Measurements from ENCODE around the gene DCAF4.

DNA sequence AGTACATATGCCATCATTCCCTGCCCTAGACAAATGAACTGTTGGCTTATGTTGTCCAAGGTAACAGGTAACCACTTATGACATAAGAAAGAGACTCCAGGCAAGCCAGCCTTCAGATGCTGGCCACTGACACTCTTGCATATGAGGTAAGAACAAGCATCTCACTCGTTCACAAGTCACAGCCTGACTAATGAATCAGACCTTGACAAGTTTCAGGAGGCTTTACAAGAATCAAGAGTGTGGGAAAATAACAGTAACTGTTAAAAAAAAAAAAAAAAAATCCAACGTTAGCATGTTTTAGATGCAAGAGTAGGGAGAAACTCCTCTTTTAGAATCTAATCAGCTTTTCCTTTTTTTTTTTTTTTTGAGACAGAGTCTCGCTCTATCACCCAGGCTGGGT, 60.0 kb downstream of the DCAF4 start:
- TF ChIP-seq, protein P1, sequence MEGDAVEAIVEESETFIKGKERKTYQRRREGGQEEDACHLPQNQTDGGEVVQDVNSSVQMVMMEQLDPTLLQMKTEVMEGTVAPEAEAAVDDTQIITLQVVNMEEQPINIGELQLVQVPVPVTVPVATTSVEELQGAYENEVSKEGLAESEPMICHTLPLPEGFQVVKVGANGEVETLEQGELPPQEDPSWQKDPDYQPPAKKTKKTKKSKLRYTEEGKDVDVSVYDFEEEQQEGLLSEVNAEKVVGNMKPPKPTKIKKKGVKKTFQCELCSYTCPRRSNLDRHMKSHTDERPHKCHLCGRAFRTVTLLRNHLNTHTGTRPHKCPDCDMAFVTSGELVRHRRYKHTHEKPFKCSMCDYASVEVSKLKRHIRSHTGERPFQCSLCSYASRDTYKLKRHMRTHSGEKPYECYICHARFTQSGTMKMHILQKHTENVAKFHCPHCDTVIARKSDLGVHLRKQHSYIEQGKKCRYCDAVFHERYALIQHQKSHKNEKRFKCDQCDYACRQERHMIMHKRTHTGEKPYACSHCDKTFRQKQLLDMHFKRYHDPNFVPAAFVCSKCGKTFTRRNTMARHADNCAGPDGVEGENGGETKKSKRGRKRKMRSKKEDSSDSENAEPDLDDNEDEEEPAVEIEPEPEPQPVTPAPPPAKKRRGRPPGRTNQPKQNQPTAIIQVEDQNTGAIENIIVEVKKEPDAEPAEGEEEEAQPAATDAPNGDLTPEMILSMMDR (conservative IDR thresholded peaks at IDR 0.05 in 1 of 2, IDR thresholded peaks at IDR 0.05 in 1 of 2; ENCODE audit: low read depth in 1 of 2, low read length in 2 of 2): no peak
- no peak for TF ChIP-seq EZH2 (IDR thresholded peaks at IDR 0.05; ENCODE audit: low read length, missing control alignments)
